Hindlimb muscle (tissue), 1 donor: ENCODE data around the gene WDR43. TPM values are rescaled to one million over a fixed set of nuclear protein-coding genes. Genes with fewer than 3 reads are reported as not detected.
A peak's percentile ranks its signal among the peaks of the same experiment; 100 is the strongest.

Source experiments
- DNase-seq: peaks from one replicate; pipeline ENCODE4 v3.0.0-alpha.2; 2013
- polyA plus RNA-seq: library from polyadenylated mRNA; unstranded; fragments of 120-200 nt; gene quantifications from one replicate; pipeline ENCODE4 v1.2.1, GENCODE V29; 2013; ENCODE audit not compliant: insufficient read length

The WDR43 gene
- polyA plus RNA-seq, 1 donor = 30.6 TPM

- DNase-seq = no peak
Measured at GRCh38 chr2:28915939-28916338, 21.5 kb downstream of the WDR43 start.

- no peak for DNase-seq
Measured at GRCh38 chr2:28926847-28927246, 32.4 kb downstream of the WDR43 start.

- DNase-seq = no peak
Measured at GRCh38 chr2:28927469-28927868, 33.0 kb downstream of the WDR43 start.

- DNase-seq = no peak
Measured at GRCh38 chr2:28927878-28928277, 33.4 kb downstream of the WDR43 start.

GRCh38 chr2:28929581-28929980 is 35.1 kb downstream of the WDR43 start:
- DNase-seq = no peak

GRCh38 chr2:28930205-28930604 is 35.7 kb downstream of the WDR43 start:
- no peak for DNase-seq

GRCh38 chr2:28934769-28935168 is 40.3 kb downstream of the WDR43 start:
- DNase-seq = no peak

GRCh38 chr2:28941008-28941407 is 46.5 kb downstream of the WDR43 start:
- DNase-seq = no peak

GRCh38 chr2:28944535-28945248 is 50.2 kb downstream of the WDR43 start:
- no peak for DNase-seq

- DNase-seq = no peak
Measured at GRCh38 chr2:28948160-28948559, 53.7 kb downstream of the WDR43 start.

GRCh38 chr2:28949190-28949589 is 54.7 kb downstream of the WDR43 start:
- no peak for DNase-seq

GRCh38 chr2:28949617-28950305 is 55.3 kb downstream of the WDR43 start:
- DNase-seq = no peak

GRCh38 chr2:28950941-28951630 is 56.6 kb downstream of the WDR43 start:
- DNase-seq = no peak

GRCh38 chr2:28951910-28952835 is 57.7 kb downstream of the WDR43 start:
- no peak for DNase-seq

- no peak for DNase-seq
Measured at GRCh38 chr2:28952836-28953211, 58.4 kb downstream of the WDR43 start.

GRCh38 chr2:28955467-28955866 is 61.0 kb downstream of the WDR43 start:
- DNase-seq = no peak

GRCh38 chr2:28956415-28956826 is 62.0 kb downstream of the WDR43 start:
- DNase-seq = no peak

- no peak for DNase-seq
Measured at GRCh38 chr2:28956890-28957289, 62.4 kb downstream of the WDR43 start.

- peak; percentile 64 for DNase-seq
Measured at GRCh38 chr2:28958689-28959088, 64.2 kb downstream of the WDR43 start.

GRCh38 chr2:28960401-28960800 is 65.9 kb downstream of the WDR43 start:
- DNase-seq = no peak

GRCh38 chr2:28962505-28962904 is 68.0 kb downstream of the WDR43 start:
- no peak for DNase-seq

- DNase-seq = no peak
Measured at GRCh38 chr2:28970464-28971160, 76.1 kb downstream of the WDR43 start.
